NCI-H226 (cell line): ENCODE measurements around the gene PACS1.

Source experiments
- DNase-seq: peaks from one replicate; pipeline ENCODE4 v3.0.0-alpha.2; 2015

Gene PACS1

GRCh38 chr11:66146074-66146473, 76.0 kb downstream of the PACS1 start:
- no peak for DNase-seq

GRCh38 chr11:66146940-66147339, 76.9 kb downstream of the PACS1 start:
- no peak for DNase-seq

- DNase-seq, result no peak
These were observed 80.1 kb downstream of the PACS1 start for GRCh38 chr11:66150140-66150539.

GRCh38 chr11:66150725-66151124, 80.7 kb downstream of the PACS1 start:
- no peak for DNase-seq

GRCh38 chr11:66151273-66151672, 81.2 kb downstream of the PACS1 start:
- DNase-seq, result no peak

GRCh38 chr11:66154109-66154508, 84.0 kb downstream of the PACS1 start:
- DNase-seq, result no peak

GRCh38 chr11:66155387-66156073, 85.5 kb downstream of the PACS1 start:
- no peak for DNase-seq

GRCh38 chr11:66157182-66157864, 87.3 kb downstream of the PACS1 start:
- DNase-seq, result peak; percentile 29

- no peak for DNase-seq
These were observed 88.1 kb downstream of the PACS1 start for GRCh38 chr11:66158156-66158555.

GRCh38 chr11:66159324-66159984, 89.4 kb downstream of the PACS1 start:
- no peak for DNase-seq

- no peak for DNase-seq
These were observed 90.6 kb downstream of the PACS1 start for GRCh38 chr11:66160709-66161108.

GRCh38 chr11:66168289-66168688, 98.2 kb downstream of the PACS1 start:
- DNase-seq, result no peak

- DNase-seq, result no peak
These were observed 102.1 kb downstream of the PACS1 start for GRCh38 chr11:66172146-66172545.

GRCh38 chr11:66176650-66177049, 106.6 kb downstream of the PACS1 start:
- peak; percentile 44 for DNase-seq

GRCh38 chr11:66178183-66178582, 108.1 kb downstream of the PACS1 start:
- DNase-seq, result no peak

GRCh38 chr11:66178871-66179270, 108.8 kb downstream of the PACS1 start:
- no peak for DNase-seq

GRCh38 chr11:66181632-66182315, 111.7 kb downstream of the PACS1 start:
- no peak for DNase-seq

- no peak for DNase-seq
These were observed 113.5 kb downstream of the PACS1 start for GRCh38 chr11:66183494-66184048.

- no peak for DNase-seq
These were observed 114.7 kb downstream of the PACS1 start for GRCh38 chr11:66184728-66185127.

- DNase-seq, result no peak
These were observed 116.4 kb downstream of the PACS1 start for GRCh38 chr11:66186470-66186869.

- no peak for DNase-seq
These were observed 117.4 kb downstream of the PACS1 start for GRCh38 chr11:66187453-66187852.

- DNase-seq, result peak; percentile 73
These were observed 118.5 kb downstream of the PACS1 start for GRCh38 chr11:66188580-66188979.
